ENCODE results near the gene CFAP61.

GRCh38 chr20:20219016-20219415 lies 166.7 kb downstream of the CFAP61 start:
- no peak for TF ChIP-seq POLR2A (IDR thresholded peaks at IDR 0.05)
- TF ChIP-seq CTCF (IDR thresholded peaks at IDR 0.05 in 8 of 11, conservative IDR thresholded peaks at IDR 0.05 in 3 of 11), result no peak
- no peak for TF ChIP-seq POLR2AphosphoS5 (IDR thresholded peaks at IDR 0.05)
